Liver (tissue), 9 donors: ENCODE results near the gene OR2T27. TPM values are rescaled to one million over a fixed set of nuclear protein-coding genes. Genes with fewer than 3 reads are reported as not detected.

Source experiments
- DNase-seq: peaks from one replicate; pipeline ENCODE4 v3.0.0-alpha.2; 2017; ENCODE audit warnings: low spot score
- H3K27ac ChIP-seq, 2 donors: one replicate each; pipeline ENCODE4 v1.7.0; 2013; ENCODE audit warnings: inconsistent platforms in 2 of 2, low read length in 2 of 2, control low read depth in 1 of 2, low read depth in 1 of 2, mild to moderate bottlenecking in 1 of 2
- H3K27me3 ChIP-seq, 4 donors: one replicate each; pipeline versions ENCODE4 v1.6.1 to v1.7.0; 2013; ENCODE audit warnings: low read length in 3 of 4, inconsistent platforms in 1 of 4, mild to moderate bottlenecking in 1 of 4, moderate library complexity in 1 of 4; ENCODE audit not compliant: control insufficient read depth in 4 of 4, insufficient read depth in 4 of 4
- H3K36me3 ChIP-seq, 4 donors: one replicate each; pipeline versions ENCODE4 v1.6.1 to v1.7.0; 2013; ENCODE audit warnings: low read length in 3 of 4, mild to moderate bottlenecking in 3 of 4, low read depth in 1 of 4, moderate library complexity in 1 of 4; ENCODE audit not compliant: control insufficient read depth in 4 of 4, insufficient read depth in 3 of 4
- H3K4me1 ChIP-seq, 4 donors: one replicate each; pipeline versions ENCODE4 v1.6.1 to v1.7.0; 2013; ENCODE audit warnings: low read length in 3 of 4, mild to moderate bottlenecking in 3 of 4, moderate library complexity in 1 of 4; ENCODE audit not compliant: control insufficient read depth in 4 of 4, insufficient read depth in 4 of 4
- H3K4me3 ChIP-seq, 3 donors: one replicate each; pipeline versions ENCODE4 v1.6.1 to v1.7.0; 2013; ENCODE audit warnings: low read length in 3 of 3, control low read depth in 1 of 3, low read depth in 1 of 3, mild to moderate bottlenecking in 1 of 3
- H3K9ac ChIP-seq, 2 donors: one replicate each; pipeline ENCODE4 v1.7.0; 2013; ENCODE audit warnings: low read length in 2 of 2, mild to moderate bottlenecking in 2 of 2, moderate library complexity in 2 of 2, control low read depth in 1 of 2, low read depth in 1 of 2
- H3K9me3 ChIP-seq, 4 donors: one replicate each; pipeline versions ENCODE4 v1.6.1 to v1.7.0; 2013; ENCODE audit warnings: low read length in 3 of 4; ENCODE audit not compliant: control insufficient read depth in 4 of 4
- EGR1 ChIP-seq, 2 donors: IDR thresholded peaks; 2 replicates each; pipeline ENCODE4 v1.6.1; 2016 to 2018; ENCODE audit warnings: antibody characterized with exemption in 2 of 2, low read depth in 2 of 2
- FOXA1 ChIP-seq: IDR thresholded peaks from 2 replicates; pipeline ENCODE4 v1.6.1; 2016; ENCODE audit warnings: antibody characterized with exemption
- FOXA2 ChIP-seq: IDR thresholded peaks from 2 replicates; pipeline ENCODE4 v1.6.1; 2016; ENCODE audit warnings: antibody characterized with exemption
- GABPA ChIP-seq, 2 donors: IDR thresholded peaks in 1 of 2; conservative IDR thresholded peaks in 1 of 2; 2 replicates each; pipeline ENCODE4 v1.6.1; 2016; ENCODE audit warnings: antibody characterized with exemption in 2 of 2, mild to moderate bottlenecking in 1 of 2, moderate library complexity in 1 of 2
- HNF4A ChIP-seq, 2 donors: conservative IDR thresholded peaks; 2 replicates each; pipeline ENCODE4 v1.6.1; 2016; ENCODE audit warnings: antibody characterized with exemption in 2 of 2, mild to moderate bottlenecking in 2 of 2
- JUND ChIP-seq, 2 donors: IDR thresholded peaks; 2 replicates each; pipeline ENCODE4 v1.6.1; 2016; ENCODE audit warnings: antibody characterized with exemption in 2 of 2
- RAD21 ChIP-seq, 2 donors: IDR thresholded peaks; 2 replicates each; pipeline ENCODE4 v1.6.1; 2016; ENCODE audit warnings: antibody characterized with exemption in 2 of 2, mild to moderate bottlenecking in 2 of 2
- RXRA ChIP-seq, 2 donors: IDR thresholded peaks; 2 replicates each; pipeline ENCODE4 v1.6.1; 2017 to 2018; ENCODE audit warnings: antibody characterized with exemption in 2 of 2, mild to moderate bottlenecking in 1 of 2
- SP1 ChIP-seq: IDR thresholded peaks from 2 replicates; pipeline ENCODE4 v1.6.1; 2018; ENCODE audit warnings: antibody characterized with exemption, mild to moderate bottlenecking
- TAF1 ChIP-seq: conservative IDR thresholded peaks from 2 replicates; pipeline ENCODE4 v1.6.1; 2016; ENCODE audit warnings: antibody characterized with exemption, mild to moderate bottlenecking
- YY1 ChIP-seq: IDR thresholded peaks from 2 replicates; pipeline ENCODE4 v1.6.1; 2016; ENCODE audit warnings: antibody characterized with exemption, mild to moderate bottlenecking
- WGBS: extraction: QIAGEN DNeasy Blood & Tissue Kit; methylation state at CpG from one replicate; pipeline ENCODE4 v1.1.7; 2013; 5-methylcytosine and 5-hydroxymethylcytosine counted together
- polyA plus RNA-seq, 2 donors: library from polyadenylated mRNA; stranded (reverse) in 1 of 2; unstranded in 1 of 2; fragments of 200-250 nt in 1 of 2; fragments of >200 nt in 1 of 2; fragmentation: Nextera tagmentation in 1 of 2; extraction: Ambion mirVana in 1 of 2; gene quantifications; one replicate each; pipeline versions ENCODE4 v1.2.1 to v1.2.3, GENCODE V29; 2013 to 2015
- total RNA-seq, 2 donors: library from RNA; depleted of rRNA; stranded (reverse); fragments of >200 nt; gene quantifications; one replicate each; pipeline ENCODE4 v1.2.3, GENCODE V29; 2014
- TF ChIP-seq, protein P1 (sequence below): fragments of 150-350 bp; IDR thresholded peaks from 2 replicates; pipeline ENCODE4 v1.5.1; 2017; ENCODE audit warnings: improper control_type of control experiment, low read depth, low read length; ENCODE audit not compliant: missing input control
- TF ChIP-seq, protein P2 (sequence below): IDR thresholded peaks from 2 replicates; pipeline ENCODE4 v1.6.1; 2016; ENCODE audit warnings: antibody characterized with exemption
- TF ChIP-seq, protein P3 (sequence below): IDR thresholded peaks from 2 replicates; pipeline ENCODE4 v1.6.1; 2016; ENCODE audit warnings: antibody characterized with exemption
- TF ChIP-seq, protein P4 (sequence below): IDR thresholded peaks from 2 replicates; pipeline ENCODE4 v1.6.1; 2016; ENCODE audit warnings: antibody characterized with exemption
- donor health status: healthy.
- donor health status: healthy.
- donor health status: healthy.
- donor health status: healthy.
- donor health status: healthy.

OR2T27 gene
- total and polyA plus RNA-seq, 4 donors, result not detected

DNA sequence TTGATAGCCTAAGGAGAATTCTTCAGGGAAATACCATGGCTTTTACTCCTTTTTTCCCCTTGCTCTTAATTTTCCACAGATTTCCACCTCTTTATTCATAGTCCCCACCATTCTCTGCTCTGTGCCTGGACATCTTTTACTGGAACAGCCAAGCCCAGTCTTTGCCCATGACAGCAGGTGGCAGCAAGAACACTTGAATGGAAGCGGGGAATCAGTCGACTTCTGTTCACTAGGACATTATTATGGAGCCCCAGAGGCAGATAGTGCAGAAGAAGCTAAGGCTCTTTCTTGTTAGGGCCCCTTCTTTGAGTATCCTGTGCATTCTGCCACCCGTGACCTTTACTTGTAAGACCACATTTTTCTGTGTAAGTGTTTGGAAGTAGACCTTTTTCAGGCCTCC is 40.9 kb upstream of the OR2T27 start:
- H3K9ac ChIP-seq, result no peak overlapping the region
- H3K4me1 ChIP-seq, result no peaks in the 10 kb centered on the region
- no peaks in the 10 kb centered on the region for H3K27me3 ChIP-seq
- TF ChIP-seq YY1, result no peak
- TF ChIP-seq, protein P1, sequence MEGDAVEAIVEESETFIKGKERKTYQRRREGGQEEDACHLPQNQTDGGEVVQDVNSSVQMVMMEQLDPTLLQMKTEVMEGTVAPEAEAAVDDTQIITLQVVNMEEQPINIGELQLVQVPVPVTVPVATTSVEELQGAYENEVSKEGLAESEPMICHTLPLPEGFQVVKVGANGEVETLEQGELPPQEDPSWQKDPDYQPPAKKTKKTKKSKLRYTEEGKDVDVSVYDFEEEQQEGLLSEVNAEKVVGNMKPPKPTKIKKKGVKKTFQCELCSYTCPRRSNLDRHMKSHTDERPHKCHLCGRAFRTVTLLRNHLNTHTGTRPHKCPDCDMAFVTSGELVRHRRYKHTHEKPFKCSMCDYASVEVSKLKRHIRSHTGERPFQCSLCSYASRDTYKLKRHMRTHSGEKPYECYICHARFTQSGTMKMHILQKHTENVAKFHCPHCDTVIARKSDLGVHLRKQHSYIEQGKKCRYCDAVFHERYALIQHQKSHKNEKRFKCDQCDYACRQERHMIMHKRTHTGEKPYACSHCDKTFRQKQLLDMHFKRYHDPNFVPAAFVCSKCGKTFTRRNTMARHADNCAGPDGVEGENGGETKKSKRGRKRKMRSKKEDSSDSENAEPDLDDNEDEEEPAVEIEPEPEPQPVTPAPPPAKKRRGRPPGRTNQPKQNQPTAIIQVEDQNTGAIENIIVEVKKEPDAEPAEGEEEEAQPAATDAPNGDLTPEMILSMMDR, result peak; percentile 37
- peak; percentile 71 to 79 for TF ChIP-seq RAD21 (IDR thresholded peaks at IDR 0.05)
- 53% methylated on average over 3 of the region's 3 CpGs for WGBS
- no peak overlapping the region for H3K4me3 ChIP-seq
- H3K27ac ChIP-seq, result no peak overlapping the region
- H3K9me3 ChIP-seq, result peaks cover 0 to 1% (median 0%) of the 10 kb centered on the region in 4 donors
- DNase-seq, result no peak
- no peaks in the 10 kb centered on the region for H3K36me3 ChIP-seq

DNA sequence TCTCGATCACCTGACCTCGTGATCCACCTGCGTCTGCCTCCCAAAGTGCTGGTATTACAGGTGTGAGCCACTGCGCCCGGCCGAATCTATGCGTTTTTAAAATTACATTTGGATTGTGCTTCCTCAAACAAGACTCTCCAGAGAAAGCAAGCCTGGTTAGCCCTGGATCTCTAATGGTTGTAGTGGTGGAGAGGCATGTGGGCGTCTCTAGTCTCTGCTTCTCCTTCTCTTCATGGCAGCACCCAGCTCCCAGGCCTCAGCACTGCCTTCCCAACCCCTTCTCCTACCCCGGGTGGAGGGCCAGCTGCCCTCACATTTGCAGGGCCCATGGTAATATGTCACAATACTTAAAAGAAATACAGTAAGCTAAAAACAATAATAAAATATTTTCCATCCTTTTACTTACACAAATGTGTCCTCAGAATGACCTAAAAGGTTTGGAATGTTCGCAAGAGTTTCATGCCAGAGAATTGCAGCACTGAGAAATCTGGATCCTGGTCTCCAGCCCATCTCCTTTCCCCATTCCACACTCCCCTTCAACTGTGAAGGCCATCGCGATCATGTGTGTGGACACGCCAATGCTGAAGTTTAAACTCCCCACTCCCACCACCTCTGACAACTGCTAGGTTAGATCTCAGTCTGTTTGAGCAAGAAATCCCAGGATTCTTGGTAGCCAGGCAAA is 40.3 kb upstream of the OR2T27 start:
- no peak overlapping the region for H3K4me3 ChIP-seq
- H3K9me3 ChIP-seq, result peaks cover 0 to 1% (median 0%) of the 10 kb centered on the region in 4 donors
- TF ChIP-seq RXRA (IDR thresholded peaks at IDR 0.05) (no peak), RAD21 (IDR thresholded peaks at IDR 0.05) (no peak), EGR1 (IDR thresholded peaks at IDR 0.05; ENCODE audit: low read depth in 2 of 2) (no peak), SP1 (no peak), TAF1 (no peak), HNF4A (conservative IDR thresholded peaks at IDR 0.05) (no peak), FOXA1 (no peak), FOXA2 (no peak), JUND (IDR thresholded peaks at IDR 0.05) (no peak), GABPA (IDR thresholded peaks at IDR 0.05 in 1 of 2, conservative IDR thresholded peaks at IDR 0.05 in 1 of 2) (no peak), YY1 (no peak)
- TF ChIP-seq, protein P2, sequence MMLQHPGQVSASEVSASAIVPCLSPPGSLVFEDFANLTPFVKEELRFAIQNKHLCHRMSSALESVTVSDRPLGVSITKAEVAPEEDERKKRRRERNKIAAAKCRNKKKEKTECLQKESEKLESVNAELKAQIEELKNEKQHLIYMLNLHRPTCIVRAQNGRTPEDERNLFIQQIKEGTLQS, result no peak
- TF ChIP-seq, protein P3, sequence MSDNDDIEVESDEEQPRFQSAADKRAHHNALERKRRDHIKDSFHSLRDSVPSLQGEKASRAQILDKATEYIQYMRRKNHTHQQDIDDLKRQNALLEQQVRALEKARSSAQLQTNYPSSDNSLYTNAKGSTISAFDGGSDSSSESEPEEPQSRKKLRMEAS, result no peak
- TF ChIP-seq, protein P4, sequence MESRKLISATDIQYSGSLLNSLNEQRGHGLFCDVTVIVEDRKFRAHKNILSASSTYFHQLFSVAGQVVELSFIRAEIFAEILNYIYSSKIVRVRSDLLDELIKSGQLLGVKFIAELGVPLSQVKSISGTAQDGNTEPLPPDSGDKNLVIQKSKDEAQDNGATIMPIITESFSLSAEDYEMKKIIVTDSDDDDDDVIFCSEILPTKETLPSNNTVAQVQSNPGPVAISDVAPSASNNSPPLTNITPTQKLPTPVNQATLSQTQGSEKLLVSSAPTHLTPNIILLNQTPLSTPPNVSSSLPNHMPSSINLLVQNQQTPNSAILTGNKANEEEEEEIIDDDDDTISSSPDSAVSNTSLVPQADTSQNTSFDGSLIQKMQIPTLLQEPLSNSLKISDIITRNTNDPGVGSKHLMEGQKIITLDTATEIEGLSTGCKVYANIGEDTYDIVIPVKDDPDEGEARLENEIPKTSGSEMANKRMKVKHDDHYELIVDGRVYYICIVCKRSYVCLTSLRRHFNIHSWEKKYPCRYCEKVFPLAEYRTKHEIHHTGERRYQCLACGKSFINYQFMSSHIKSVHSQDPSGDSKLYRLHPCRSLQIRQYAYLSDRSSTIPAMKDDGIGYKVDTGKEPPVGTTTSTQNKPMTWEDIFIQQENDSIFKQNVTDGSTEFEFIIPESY, result no peak
- TF ChIP-seq, protein P1, result no peak
- no peaks in the 10 kb centered on the region for H3K27me3 ChIP-seq
- no peaks in the 10 kb centered on the region for H3K36me3 ChIP-seq
- 89% methylated on average over 13 of the region's 13 CpGs for WGBS
- DNase-seq, result no peak
- H3K27ac ChIP-seq, result no peak overlapping the region
- no peak overlapping the region for H3K9ac ChIP-seq
- H3K4me1 ChIP-seq, result no peaks in the 10 kb centered on the region
